Bone marrow (tissue), 2 donors: ENCODE results near the gene BTBD2.

ENCODE experiments used
- DNase-seq, 2 donors: peaks; one replicate each; lab custom pipeline; 2025; lab: John Stamatoyannopoulos, UW

Gene BTBD2

DNA sequence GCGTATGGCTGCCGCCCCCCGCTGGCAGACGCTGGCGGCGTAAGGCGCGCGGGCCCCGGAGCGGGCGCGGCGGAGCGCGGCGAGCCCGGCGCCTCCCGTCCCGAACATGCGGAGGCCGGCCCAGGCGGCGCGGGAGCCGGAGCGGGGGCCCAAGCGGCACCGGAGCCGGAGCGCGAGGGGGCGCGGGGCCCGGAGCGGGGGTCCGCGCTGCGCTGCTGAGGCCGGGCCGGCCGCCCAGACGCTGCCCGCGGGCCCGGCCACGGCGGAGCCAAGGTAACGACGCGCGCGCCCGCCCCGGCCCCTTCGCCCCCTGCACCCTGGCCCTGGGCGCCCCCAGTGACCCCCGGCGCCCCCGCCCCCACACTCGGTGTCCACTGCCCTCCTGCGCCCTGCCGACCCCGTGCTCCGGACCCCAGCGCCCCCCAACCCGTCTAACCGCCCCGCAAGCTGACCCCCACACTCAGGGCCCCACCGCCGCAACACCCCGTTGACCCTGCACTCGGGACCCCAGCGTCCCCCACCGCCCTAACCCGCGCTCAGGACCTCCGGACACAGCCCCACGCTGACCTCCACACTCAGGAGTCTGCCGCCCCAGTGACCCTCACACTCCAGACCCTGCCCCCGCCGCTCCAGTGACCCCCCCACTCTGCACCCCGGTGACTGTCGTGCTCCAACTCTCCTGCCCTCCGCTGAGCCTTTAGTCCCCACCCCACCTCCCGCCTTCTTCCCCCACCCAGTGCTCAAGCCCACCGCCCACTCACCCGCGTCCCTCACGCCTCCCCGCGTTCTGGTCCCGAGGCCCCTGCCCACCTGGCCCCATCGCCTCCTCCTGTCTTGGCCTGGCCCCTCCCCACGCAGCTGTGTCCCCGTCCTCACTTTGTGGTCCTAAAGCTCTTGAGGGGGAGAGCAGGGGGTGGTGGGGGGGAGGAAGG, 74.1 kb downstream of the BTBD2 start, which contains the start of gene CSNK1G2:
Gene CSNK1G2, plus strand, starts transcription at position 27 of the 932 bp plus-strand sequence. CDS start 28,601 bp downstream, outside the sequence.
- DNase-seq = no peak

DNA sequence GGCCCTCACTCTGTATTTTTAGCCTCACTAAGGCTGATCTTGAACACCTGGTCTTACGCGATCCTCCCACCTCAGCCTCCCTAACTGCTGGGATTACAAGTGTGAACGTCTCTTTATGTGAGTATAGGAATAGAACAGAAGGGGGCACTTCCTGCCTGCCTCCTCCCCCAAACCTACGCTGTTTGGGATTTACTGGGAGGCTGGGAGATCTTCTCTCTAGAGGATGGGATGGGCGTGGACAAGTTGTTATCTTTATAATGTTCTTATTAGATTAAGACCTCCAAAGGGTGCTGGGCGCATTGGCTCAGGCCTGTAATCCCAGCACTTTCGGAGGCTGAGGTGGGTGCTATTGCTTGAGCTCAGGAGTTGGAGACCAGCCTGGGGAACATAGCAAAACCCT, 77.4 kb downstream of the BTBD2 start:
- DNase-seq = no peak

DNA sequence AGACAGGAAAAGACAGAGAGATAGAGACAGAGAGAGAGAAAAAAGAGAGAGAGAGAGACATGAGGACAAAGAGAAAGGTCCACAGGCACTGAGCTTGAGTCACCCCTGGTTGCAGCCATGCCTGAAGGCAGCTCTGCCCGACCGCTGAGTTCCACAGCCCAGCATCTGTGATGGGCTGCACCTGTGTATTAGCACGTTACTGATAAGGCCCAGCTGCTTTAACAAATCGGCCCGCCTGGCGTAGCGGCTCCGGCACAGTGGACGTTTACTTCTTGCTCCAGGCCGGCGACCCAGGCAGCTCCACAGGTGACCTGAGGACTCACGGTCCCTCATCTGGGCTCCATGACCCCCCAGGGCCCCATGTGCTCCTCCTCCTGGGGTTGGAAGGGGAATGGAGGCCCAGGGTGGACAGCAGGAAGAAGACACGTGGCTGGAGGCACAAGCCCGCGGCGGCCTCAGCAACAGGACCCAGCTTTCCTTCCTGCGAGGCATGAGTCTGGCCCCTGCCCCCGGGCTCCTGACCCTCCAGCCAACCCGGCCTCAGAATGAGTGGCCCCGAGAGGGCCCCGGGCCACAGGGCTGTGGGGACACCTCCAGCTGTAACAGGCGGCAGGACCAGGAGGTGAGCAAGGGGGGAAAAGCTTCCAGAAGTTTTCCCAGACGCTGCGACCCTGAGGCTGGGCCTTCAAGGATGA, 78.5 kb downstream of the BTBD2 start:
- no peak for DNase-seq

- DNase-seq = no peak
Measured at GRCh38 chr19:1936430-1936829, 79.1 kb downstream of the BTBD2 start.

GRCh38 chr19:1935484-1936208, 79.9 kb downstream of the BTBD2 start:
- no peak for DNase-seq
